IMR-90 (cell line): Measurements from ENCODE around the gene SLC24A3.

Experiments used
- POLR2A ChIP-seq: IDR thresholded peaks from 2 replicates; pipeline ENCODE4 v1.6.1; 2012; ENCODE audit warnings: mild to moderate bottlenecking, low read depth, low read length
- RCOR1 ChIP-seq: IDR thresholded peaks from 2 replicates; pipeline ENCODE4 v1.6.1; 2012; ENCODE audit warnings: mild to moderate bottlenecking, low read length, improper control_type of control experiment; ENCODE audit not compliant: insufficient replicate concordance
- TF ChIP-seq, protein P1 (sequence below): conservative IDR thresholded peaks from 2 replicates; pipeline ENCODE4 v1.5.1; 2012; ENCODE audit warnings: mild to moderate bottlenecking, low read depth, low read length, improper control_type of control experiment
- TF ChIP-seq, protein P2 (sequence below): fragments of 150-350 bp; IDR thresholded peaks from 2 replicates; pipeline ENCODE4 v1.6.1; 2017; ENCODE audit warnings: mild to moderate bottlenecking, antibody characterized with exemption, low read length, low read depth

DNA sequence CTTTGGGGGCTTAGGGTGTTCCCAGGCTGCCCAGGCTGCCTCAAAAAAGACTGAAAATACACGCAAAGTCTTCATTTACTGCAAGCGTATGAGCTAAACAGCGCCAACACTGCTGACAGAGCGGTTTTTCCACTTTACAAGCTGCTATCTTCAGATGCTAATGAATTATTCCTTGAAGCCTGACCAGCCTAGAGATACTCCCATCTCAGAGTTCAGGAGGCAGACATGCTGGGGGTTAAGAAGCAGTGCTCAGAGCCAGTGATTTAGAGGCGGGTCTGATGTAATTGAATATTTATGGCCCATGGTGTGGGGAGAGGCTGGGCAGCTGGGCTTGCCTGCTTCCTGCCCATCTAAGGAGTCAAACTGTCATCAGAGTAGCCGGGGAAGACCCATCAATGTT is 241.4 kb downstream of the SLC24A3 start:
- TF ChIP-seq RCOR1 (no peak), POLR2A (no peak)
- TF ChIP-seq, protein P1, sequence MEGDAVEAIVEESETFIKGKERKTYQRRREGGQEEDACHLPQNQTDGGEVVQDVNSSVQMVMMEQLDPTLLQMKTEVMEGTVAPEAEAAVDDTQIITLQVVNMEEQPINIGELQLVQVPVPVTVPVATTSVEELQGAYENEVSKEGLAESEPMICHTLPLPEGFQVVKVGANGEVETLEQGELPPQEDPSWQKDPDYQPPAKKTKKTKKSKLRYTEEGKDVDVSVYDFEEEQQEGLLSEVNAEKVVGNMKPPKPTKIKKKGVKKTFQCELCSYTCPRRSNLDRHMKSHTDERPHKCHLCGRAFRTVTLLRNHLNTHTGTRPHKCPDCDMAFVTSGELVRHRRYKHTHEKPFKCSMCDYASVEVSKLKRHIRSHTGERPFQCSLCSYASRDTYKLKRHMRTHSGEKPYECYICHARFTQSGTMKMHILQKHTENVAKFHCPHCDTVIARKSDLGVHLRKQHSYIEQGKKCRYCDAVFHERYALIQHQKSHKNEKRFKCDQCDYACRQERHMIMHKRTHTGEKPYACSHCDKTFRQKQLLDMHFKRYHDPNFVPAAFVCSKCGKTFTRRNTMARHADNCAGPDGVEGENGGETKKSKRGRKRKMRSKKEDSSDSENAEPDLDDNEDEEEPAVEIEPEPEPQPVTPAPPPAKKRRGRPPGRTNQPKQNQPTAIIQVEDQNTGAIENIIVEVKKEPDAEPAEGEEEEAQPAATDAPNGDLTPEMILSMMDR, result no peak
- TF ChIP-seq, protein P2, sequence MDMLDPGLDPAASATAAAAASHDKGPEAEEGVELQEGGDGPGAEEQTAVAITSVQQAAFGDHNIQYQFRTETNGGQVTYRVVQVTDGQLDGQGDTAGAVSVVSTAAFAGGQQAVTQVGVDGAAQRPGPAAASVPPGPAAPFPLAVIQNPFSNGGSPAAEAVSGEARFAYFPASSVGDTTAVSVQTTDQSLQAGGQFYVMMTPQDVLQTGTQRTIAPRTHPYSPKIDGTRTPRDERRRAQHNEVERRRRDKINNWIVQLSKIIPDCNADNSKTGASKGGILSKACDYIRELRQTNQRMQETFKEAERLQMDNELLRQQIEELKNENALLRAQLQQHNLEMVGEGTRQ, result no peak
